B cell (primary cell): Measurements from ENCODE around the gene PDPK1. TPM values are rescaled to one million over a fixed set of nuclear protein-coding genes. Genes with fewer than 3 reads are reported as not detected.

Experiments used
- ATAC-seq: fragments of 200-7000 bp; cut with Tn5 transposase; one replicate; pipeline ENCODE4 v1.10.0; 2021; ENCODE audit warnings: low read depth, mild to moderate bottlenecking, moderate number of reproducible peaks, moderate library complexity
- CTCF ChIA-PET: fragments of 350-600 bp; sonication (Branson Sonifier 250); formaldehyde crosslinking; loops from one replicate; lab custom pipeline; 2021; ENCODE audit warnings: antibody characterized with exemption, inconsistent platforms; lab: Charles Lee
- POLR2A ChIA-PET: fragments of 350-600 bp; sonication (Branson Sonifier 250); formaldehyde crosslinking; loops from one replicate; lab custom pipeline; 2021; ENCODE audit warnings: antibody characterized with exemption; lab: Charles Lee
- DNase-seq: peaks from one replicate; pipeline ENCODE4 v3.0.0; 2013
- H2AFZ ChIP-seq: 2 replicates; pipeline ENCODE4 v1.6.1; 2012; ENCODE audit warnings: mild to moderate bottlenecking, low read depth, low read length; ENCODE audit not compliant: insufficient read depth, poor library complexity, severe bottlenecking
- H3K27ac ChIP-seq, 2 donors: 1 replicate in 1 of 2; 2 replicates in 1 of 2; pipeline ENCODE4 v1.5.1; 2012 to 2013; ENCODE audit warnings: low read length in 2 of 2, mild to moderate bottlenecking in 2 of 2, moderate library complexity in 1 of 2
- H3K27me3 ChIP-seq, 4 experiments: fragments of 200-600 bp in 1 of 4; sonication (generic) in 1 of 4; replicated peaks in 1 of 4; 1 replicate in 2 of 4; 2 replicates in 2 of 4; pipeline versions ENCODE4 v1.6.1 to v1.7.0; 2013 to 2016; ENCODE audit warnings: low read length in 3 of 4, mild to moderate bottlenecking in 2 of 4, mixed read lengths in 1 of 4, moderate library complexity in 1 of 4; ENCODE audit not compliant: insufficient read depth in 4 of 4, control insufficient read depth in 3 of 4; ENCODE audit errors: control extremely low read depth in 1 of 4
- H3K36me3 ChIP-seq, 2 experiments: replicated peaks in 1 of 2; 1 replicate in 1 of 2; 2 replicates in 1 of 2; pipeline versions ENCODE4 v1.6.1 to v1.7.1; 2013; ENCODE audit warnings: low read length in 1 of 2; ENCODE audit not compliant: insufficient read depth in 2 of 2, control insufficient read depth in 1 of 2; ENCODE audit errors: control extremely low read depth in 1 of 2, extremely low read depth in 1 of 2
- H3K4me1 ChIP-seq, 2 donors: fragments of 200-600 bp in 1 of 2; sonication (generic) in 1 of 2; 1 replicate in 1 of 2; 2 replicates in 1 of 2; pipeline versions ENCODE4 v1.5.1 to v1.6.1; 2013 to 2017; ENCODE audit warnings: low read length in 2 of 2; ENCODE audit not compliant: control insufficient read depth in 2 of 2, insufficient read depth in 2 of 2
- H3K4me2 ChIP-seq: replicated peaks from 2 replicates; pipeline ENCODE3; 2012; ENCODE audit warnings: mild to moderate bottlenecking, low read depth, low read length; ENCODE audit not compliant: poor library complexity, severe bottlenecking
- H3K4me3 ChIP-seq, 5 experiments: fragments of 200-600 bp in 1 of 5; sonication (generic) in 1 of 5; 1 replicate in 3 of 5; 2 replicates in 2 of 5; pipeline versions ENCODE4 v1.5.1 to v1.7.0; 2011 to 2016; ENCODE audit warnings: low read length in 4 of 5, mild to moderate bottlenecking in 4 of 5, low read depth in 2 of 5, control low read depth in 1 of 5, moderate library complexity in 1 of 5; ENCODE audit not compliant: insufficient read depth in 1 of 5; ENCODE audit errors: control extremely low read depth in 1 of 5, extremely low read depth in 1 of 5
- H3K79me2 ChIP-seq: fragments of 200-600 bp; sonication (generic); one replicate; pipeline ENCODE4 v1.6.0; 2016; ENCODE audit warnings: low read length; ENCODE audit not compliant: control insufficient read depth, insufficient read depth
- H3K9ac ChIP-seq: fragments of 200-600 bp; sonication (generic); 2 replicates; pipeline ENCODE4 v1.6.1; 2017; ENCODE audit warnings: mild to moderate bottlenecking, low read length, moderate library complexity
- H3K9me3 ChIP-seq, 3 donors: one replicate each; pipeline versions ENCODE4 v1.6.1 to v1.7.1; 2013; ENCODE audit warnings: low read length in 2 of 3; ENCODE audit not compliant: control insufficient read depth in 2 of 3, insufficient read depth in 1 of 3; ENCODE audit errors: control extremely low read depth in 1 of 3
- H4K20me1 ChIP-seq: 2 replicates; pipeline ENCODE4 v1.6.0; 2012; ENCODE audit warnings: mild to moderate bottlenecking, low read length; ENCODE audit not compliant: insufficient read depth, control insufficient read depth, poor library complexity, severe bottlenecking
- H3K27ac Mint-ChIP-seq: one replicate; pipeline ENCODE4 v1.8.0; 2021; ENCODE audit warnings: mixed read lengths
- H3K27me3 Mint-ChIP-seq: one replicate; pipeline ENCODE4 v1.8.0; 2021; ENCODE audit warnings: mixed read lengths
- H3K4me1 Mint-ChIP-seq: one replicate; pipeline ENCODE4 v1.8.0; 2021; ENCODE audit warnings: mixed read lengths
- H3K4me3 Mint-ChIP-seq: one replicate; pipeline ENCODE4 v1.8.0; 2021; ENCODE audit warnings: mixed read lengths
- H3K9me3 Mint-ChIP-seq: one replicate; pipeline ENCODE4 v1.8.0; 2022; ENCODE audit warnings: mixed read lengths; ENCODE audit not compliant: insufficient read depth
- EZH2 ChIP-seq: IDR thresholded peaks from 2 replicates; pipeline ENCODE4 v1.6.1; 2012; ENCODE audit warnings: borderline replicate concordance, low read depth, mild to moderate bottlenecking, moderate library complexity, low read length; ENCODE audit not compliant: insufficient read depth, poor library complexity, severe bottlenecking
- WGBS: methylation state at CpG from one replicate; pipeline ENCODE4 v1.1.5; 2013; ENCODE audit warnings: missing lambda C conversion rate; ENCODE audit not compliant: insufficient coverage; 5-methylcytosine and 5-hydroxymethylcytosine counted together
- intact Hi-C: fragments of 100-400 bp; cut with micrococcal nuclease; formaldehyde crosslinking; loops from one replicate; pipeline ENCODE4 v1.10.0; 2022
- polyA plus RNA-seq: library from polyadenylated mRNA; depleted of rRNA; stranded (reverse); fragments of >200 nt; gene quantifications from 2 replicates; pipeline ENCODE4 v1.2.3, GENCODE V29; 2012
- total RNA-seq, 2 donors: library from RNA; stranded (reverse); fragments of 120-200 nt in 1 of 2; gene quantifications; 1 replicate in 1 of 2; 2 replicates in 1 of 2; pipeline versions ENCODE4 v1.2.3 to v1.2.4, GENCODE V29; 2013 to 2022
- TF ChIP-seq, protein P1 (sequence below): fragments of 200-600 bp; IDR thresholded peaks from one replicate; pipeline ENCODE4 v1.8.0; 2022; ENCODE audit warnings: antibody characterized with exemption, mild to moderate bottlenecking

The PDPK1 gene
- total and polyA plus RNA-seq, 2 donors (not counting 1 experiment from before 2014, with no cell fraction given) = 32.5 to 84.1 TPM

DNA sequence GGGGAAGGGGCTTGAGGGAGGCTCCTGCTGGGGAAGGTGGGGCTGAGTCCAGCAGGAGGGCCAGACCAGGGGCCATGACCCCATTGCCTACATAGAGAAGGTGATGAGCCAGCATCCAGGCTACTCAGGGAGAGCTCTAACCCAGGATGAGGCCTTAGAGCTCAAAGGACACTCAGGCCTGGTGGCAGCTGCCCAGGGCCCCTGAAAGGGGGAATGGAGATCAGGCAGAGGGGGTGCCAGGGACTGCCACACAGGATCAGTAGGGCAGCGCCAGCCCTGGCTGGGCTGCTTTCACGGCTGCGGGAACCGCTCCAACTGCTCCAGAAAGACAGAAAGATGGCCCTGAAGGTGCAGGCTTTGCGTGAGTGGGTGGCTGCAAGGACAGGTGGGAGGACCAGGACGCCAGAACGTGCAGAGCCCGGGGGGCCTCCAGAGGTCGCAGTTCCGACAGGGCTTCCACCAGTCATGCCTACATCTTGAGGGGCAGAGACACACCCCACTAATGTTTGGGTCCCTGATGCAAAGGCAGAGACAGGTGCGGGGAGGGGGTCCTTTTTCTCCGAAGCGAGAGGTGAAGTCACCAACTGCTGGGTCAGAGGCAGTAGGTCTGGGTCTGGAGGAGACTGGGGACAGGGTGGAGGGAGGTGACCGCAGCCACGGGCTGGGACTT lies 25.0 kb upstream of the PDPK1 start:
- intact Hi-C loops = loop anchor here (1.0 kb wide), 5 partner anchors 19 to 358 kb away; partner anchors contain the start of genes MLST8 and TRAF7
- Histone ChIP-seq H3K79me2 (peaks cover 70% of the 10 kb centered on the region), H4K20me1 (peaks cover 34% of the 10 kb centered on the region), H3K27me3 (no peaks in the 10 kb centered on the region), H3K9ac (peak overlapping the region; percentile 98), H3K4me1 (peaks cover 80 to 88% of the 10 kb centered on the region in 2 donors), H3K36me3 (peaks cover 0 to 8% of the 10 kb centered on the region in 2 experiments), H3K27ac (peak overlapping the region; percentile 94 to 99), H3K4me3 (peak overlapping the region in 4 of 5 experiments; percentile 37 to 96 (median 84)), H3K4me2 (peak overlapping the region; percentile 91), H3K9me3 (no peaks in the 10 kb centered on the region), H2AFZ (peak overlapping the region; percentile 63)
- TF ChIP-seq EZH2 = no peak
- TF ChIP-seq, protein P1, sequence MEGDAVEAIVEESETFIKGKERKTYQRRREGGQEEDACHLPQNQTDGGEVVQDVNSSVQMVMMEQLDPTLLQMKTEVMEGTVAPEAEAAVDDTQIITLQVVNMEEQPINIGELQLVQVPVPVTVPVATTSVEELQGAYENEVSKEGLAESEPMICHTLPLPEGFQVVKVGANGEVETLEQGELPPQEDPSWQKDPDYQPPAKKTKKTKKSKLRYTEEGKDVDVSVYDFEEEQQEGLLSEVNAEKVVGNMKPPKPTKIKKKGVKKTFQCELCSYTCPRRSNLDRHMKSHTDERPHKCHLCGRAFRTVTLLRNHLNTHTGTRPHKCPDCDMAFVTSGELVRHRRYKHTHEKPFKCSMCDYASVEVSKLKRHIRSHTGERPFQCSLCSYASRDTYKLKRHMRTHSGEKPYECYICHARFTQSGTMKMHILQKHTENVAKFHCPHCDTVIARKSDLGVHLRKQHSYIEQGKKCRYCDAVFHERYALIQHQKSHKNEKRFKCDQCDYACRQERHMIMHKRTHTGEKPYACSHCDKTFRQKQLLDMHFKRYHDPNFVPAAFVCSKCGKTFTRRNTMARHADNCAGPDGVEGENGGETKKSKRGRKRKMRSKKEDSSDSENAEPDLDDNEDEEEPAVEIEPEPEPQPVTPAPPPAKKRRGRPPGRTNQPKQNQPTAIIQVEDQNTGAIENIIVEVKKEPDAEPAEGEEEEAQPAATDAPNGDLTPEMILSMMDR = no peak
- Mint-ChIP-seq H3K27ac (peak overlapping the region; percentile 99), H3K4me3 (peak overlapping the region; percentile 96), H3K4me1 (peaks cover 82% of the 10 kb centered on the region), H3K27me3 (no peaks in the 10 kb centered on the region), H3K9me3 (no peaks in the 10 kb centered on the region)
- no peak for ATAC-seq
- ChIA-PET POLR2A (interaction anchor here (1.5 to 3.7 kb wide), 2 partner anchors 19 to 358 kb away, joined by 3 to 25 read pairs; partner anchors contain the start of genes CEMP1 and TRAF7), CTCF (interaction anchor here (1.0 to 1.8 kb wide), 2 partner anchors 12 to 318 kb away, joined by 4 to 5 read pairs; no protein-coding TSS in a partner anchor)
- WGBS = 51% methylated on average over 13 of the region's 15 CpGs
- no peak for DNase-seq
